8988T (cell line): ENCODE measurements around the gene SLC36A2.

Experiments
- DNase-seq: peaks from one replicate; pipeline ENCODE4 v3.0.0; 2011

SLC36A2 gene

GRCh38 chr5:151281001-151281639 lies 66.2 kb downstream of the SLC36A2 start:
- DNase-seq = no peak

- no peak for DNase-seq
Observed at GRCh38 chr5:151280443-151280842, 66.9 kb downstream of the SLC36A2 start.

- DNase-seq = no peak
Observed at GRCh38 chr5:151278845-151279244, 68.5 kb downstream of the SLC36A2 start.

- no peak for DNase-seq
Observed at GRCh38 chr5:151275803-151276202, 71.6 kb downstream of the SLC36A2 start.

- DNase-seq = no peak
Observed at GRCh38 chr5:151274666-151275065, 72.7 kb downstream of the SLC36A2 start.

- no peak for DNase-seq
Observed at GRCh38 chr5:151271336-151271735, 76.0 kb downstream of the SLC36A2 start.

GRCh38 chr5:151270599-151270998 lies 76.8 kb downstream of the SLC36A2 start:
- no peak for DNase-seq

- DNase-seq = no peak
Observed at GRCh38 chr5:151267491-151268260, 79.7 kb downstream of the SLC36A2 start.
